Osteocyte (in vitro differentiated cells): Measurements from ENCODE around the gene RBM39. TPM values are rescaled to one million over a fixed set of nuclear protein-coding genes. Genes with fewer than 3 reads are reported as not detected.
A peak's percentile ranks its signal among the peaks of the same experiment; 100 is the strongest.

ENCODE experiments used
- DNase-seq: peaks from one replicate; pipeline ENCODE4 v3.0.0; 2021; ENCODE audit warnings: mixed read lengths; ENCODE audit not compliant: unreplicated experiment; ENCODE audit errors: extremely low spot score
- H3K27ac Mint-ChIP-seq: one replicate; pipeline ENCODE4 v1.8.0; 2021; ENCODE audit warnings: mild to moderate bottlenecking, mixed read lengths; ENCODE audit not compliant: unreplicated experiment
- H3K27me3 Mint-ChIP-seq: one replicate; pipeline ENCODE4 v1.8.0; 2021; ENCODE audit warnings: mixed read lengths; ENCODE audit not compliant: unreplicated experiment
- H3K36me3 Mint-ChIP-seq: one replicate; pipeline ENCODE4 v1.8.0; 2021; ENCODE audit warnings: mixed read lengths; ENCODE audit not compliant: unreplicated experiment
- H3K4me1 Mint-ChIP-seq: one replicate; pipeline ENCODE4 v1.8.0; 2021; ENCODE audit warnings: mixed read lengths; ENCODE audit not compliant: unreplicated experiment
- H3K4me3 Mint-ChIP-seq: one replicate; pipeline ENCODE4 v1.8.0; 2021; ENCODE audit warnings: mild to moderate bottlenecking, moderate library complexity, mixed read lengths; ENCODE audit not compliant: unreplicated experiment
- H3K9me3 Mint-ChIP-seq: one replicate; pipeline ENCODE4 v1.8.0; 2021; ENCODE audit warnings: mixed read lengths; ENCODE audit not compliant: unreplicated experiment
- CTCF ChIP-seq: fragments of 200-600 bp; sonication (generic); IDR thresholded peaks from 2 replicates; pipeline ENCODE4 v1.5.0; 2021; ENCODE audit warnings: antibody characterized with exemption, mild to moderate bottlenecking, moderate library complexity
- total RNA-seq: library from RNA; stranded (reverse); gene quantifications from 2 replicates; pipeline ENCODE4 v1.2.1, GENCODE V29; 2021

RBM39 gene
- total RNA-seq, 1 donor from 2014 or later: 329 TPM

DNA sequence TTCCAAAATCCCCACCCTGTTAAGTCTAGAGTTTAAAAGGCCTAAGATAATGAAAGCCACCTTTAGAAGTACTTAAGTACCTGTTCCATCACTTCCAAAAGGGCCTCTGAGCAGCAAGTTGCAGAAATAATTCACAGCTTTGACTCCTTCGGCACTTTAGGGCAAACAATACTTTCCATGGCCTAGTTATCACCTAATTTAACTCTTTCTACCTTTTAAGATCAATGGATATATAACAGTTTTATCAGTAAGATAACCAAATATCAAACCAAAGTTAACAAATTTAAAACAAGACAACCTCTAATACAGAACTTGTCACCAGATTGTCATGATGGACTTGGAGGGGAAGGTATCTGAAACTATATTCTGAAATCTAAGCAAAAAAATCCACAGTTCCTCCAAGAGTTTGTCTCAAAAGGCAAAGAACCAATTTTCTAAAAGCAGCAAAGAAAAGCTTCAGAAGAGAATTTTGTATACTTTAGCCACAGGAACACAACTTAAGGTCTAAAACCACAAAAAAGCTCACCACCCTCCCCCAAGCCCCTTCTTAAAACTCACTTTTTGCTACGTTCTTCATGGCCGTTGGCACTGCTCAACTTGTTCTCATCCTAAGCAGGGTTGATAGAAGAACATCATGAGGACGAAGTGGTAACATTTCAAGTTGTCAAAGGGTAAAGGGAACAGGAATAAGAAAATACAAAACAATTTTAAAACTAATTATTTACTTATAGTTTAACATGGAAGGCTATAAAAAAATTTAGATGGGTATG is 3.5 kb downstream of the RBM39 start:
- Mint-ChIP-seq H3K36me3 (peaks cover 48% of the 10 kb centered on the region), H3K9me3 (no peaks in the 10 kb centered on the region), H3K27me3 (no peaks in the 10 kb centered on the region), H3K4me1 (peaks cover 58% of the 10 kb centered on the region), H3K27ac (peak overlapping the region; percentile 28), H3K4me3 (peak overlapping the region; percentile 22)
- DNase-seq: no peak
- no peak for TF ChIP-seq CTCF

DNA sequence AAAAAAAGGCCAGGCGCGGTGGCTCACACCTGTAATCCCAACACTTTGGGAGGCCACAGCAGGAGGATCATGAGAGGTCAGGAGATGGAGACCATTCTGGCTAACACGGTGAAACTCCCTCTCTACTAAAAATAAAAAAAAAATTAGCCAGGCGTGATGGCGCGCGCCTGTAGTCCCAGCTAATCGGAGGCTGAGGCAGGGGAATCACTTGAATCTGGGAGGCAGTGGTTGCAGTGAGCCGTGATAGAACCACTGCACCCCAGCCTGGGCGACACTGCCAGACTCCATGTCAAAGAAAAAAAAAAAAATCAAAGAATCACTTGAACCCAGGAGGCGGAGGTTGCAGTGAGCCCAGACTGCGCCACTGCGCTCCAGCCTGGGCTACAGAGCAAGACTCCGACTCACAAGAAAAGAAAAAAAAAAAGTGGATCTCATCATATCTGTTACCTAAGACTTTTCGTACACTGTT is 4.2 kb downstream of the RBM39 start:
- DNase-seq: no peak
- no peak overlapping the region for H3K4me3 Mint-ChIP-seq
- H3K27ac Mint-ChIP-seq: no peak overlapping the region
- no peak for TF ChIP-seq CTCF
- peaks cover 51% of the 10 kb centered on the region for H3K4me1 Mint-ChIP-seq
- peaks cover 52% of the 10 kb centered on the region for H3K36me3 Mint-ChIP-seq
- H3K9me3 Mint-ChIP-seq: no peaks in the 10 kb centered on the region
- H3K27me3 Mint-ChIP-seq: no peaks in the 10 kb centered on the region

DNA sequence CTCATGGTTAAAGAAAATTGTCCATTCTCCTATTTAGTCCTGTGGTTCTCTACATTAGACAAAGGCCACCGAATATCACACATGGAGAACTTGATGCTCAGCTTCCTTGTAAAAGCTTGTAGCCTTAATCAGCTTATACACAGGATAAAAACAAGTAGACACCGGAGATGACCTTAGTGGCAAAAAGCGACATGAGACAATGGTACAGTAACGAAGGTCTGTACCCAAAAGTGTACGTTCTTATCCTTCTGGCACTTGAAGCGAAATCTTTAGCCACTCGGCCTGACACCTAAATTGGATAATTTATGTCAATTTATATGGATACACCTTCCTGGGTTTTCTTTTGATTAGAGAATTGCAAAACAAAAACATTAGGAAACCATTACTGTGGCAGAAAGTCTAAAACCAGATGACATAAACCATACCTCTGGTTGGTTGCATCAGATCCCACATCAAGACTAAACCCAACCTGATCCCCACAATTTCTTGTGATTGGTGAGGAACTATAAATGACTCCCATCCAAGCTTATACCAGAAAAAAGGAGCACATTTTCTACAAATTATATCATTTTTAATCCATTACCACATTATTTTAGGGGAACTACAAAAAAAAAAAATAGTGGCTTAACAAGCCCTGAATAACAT is 6.1 kb downstream of the RBM39 start:
- no peaks in the 10 kb centered on the region for H3K27me3 Mint-ChIP-seq
- TF ChIP-seq CTCF: no peak
- no peaks in the 10 kb centered on the region for H3K9me3 Mint-ChIP-seq
- H3K4me3 Mint-ChIP-seq: no peak overlapping the region
- no peak for DNase-seq
- peaks cover 58% of the 10 kb centered on the region for H3K36me3 Mint-ChIP-seq
- H3K4me1 Mint-ChIP-seq: peaks cover 55% of the 10 kb centered on the region
- H3K27ac Mint-ChIP-seq: no peak overlapping the region

DNA sequence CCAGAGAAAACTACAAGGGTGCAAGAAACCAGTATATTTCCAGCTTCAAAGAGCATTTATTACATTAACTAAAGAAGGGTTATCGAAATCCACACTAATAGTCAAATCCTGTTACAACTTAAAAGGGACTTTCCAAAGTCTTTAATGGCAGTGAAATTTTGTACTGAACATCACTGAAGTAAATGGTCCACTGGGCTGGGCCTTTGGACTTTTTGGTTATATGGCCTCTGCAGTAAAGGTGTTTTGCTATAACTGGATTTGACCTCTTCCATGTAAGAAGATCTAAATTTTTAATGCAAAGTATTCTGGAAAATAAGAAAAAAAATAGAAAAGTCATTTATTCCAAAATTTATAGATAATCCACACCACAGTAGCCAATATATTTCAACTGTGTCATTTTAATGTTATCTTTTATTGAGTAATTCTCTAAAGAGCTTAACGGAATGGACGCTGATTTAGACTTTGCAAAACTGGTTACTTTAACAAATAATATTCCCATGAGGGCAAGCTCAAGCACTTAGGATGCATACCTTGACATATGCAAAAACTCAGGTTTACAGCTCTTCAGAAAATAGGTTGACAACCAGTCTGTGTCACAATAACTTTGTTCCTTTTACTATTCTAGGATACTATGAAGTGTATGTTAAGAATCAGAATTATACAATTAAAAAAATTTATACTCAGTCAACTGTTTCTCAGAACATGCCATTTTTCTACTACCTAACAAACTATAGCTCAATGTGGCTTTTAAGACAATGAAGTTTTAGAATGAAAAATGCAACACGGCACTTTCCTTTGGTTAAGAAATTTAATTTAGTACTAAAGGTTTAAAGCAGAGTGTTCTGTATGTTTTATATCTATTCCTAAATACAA is 7.0 kb downstream of the RBM39 start:
- TF ChIP-seq CTCF: no peak
- H3K27ac Mint-ChIP-seq: no peak overlapping the region
- H3K36me3 Mint-ChIP-seq: peaks cover 60% of the 10 kb centered on the region
- no peak overlapping the region for H3K4me3 Mint-ChIP-seq
- H3K9me3 Mint-ChIP-seq: no peaks in the 10 kb centered on the region
- DNase-seq: no peak
- H3K4me1 Mint-ChIP-seq: peaks cover 55% of the 10 kb centered on the region
- H3K27me3 Mint-ChIP-seq: no peaks in the 10 kb centered on the region
